ENCODE measurements around the gene VTI1A. TPM values are rescaled to one million over a fixed set of nuclear protein-coding genes. Genes with fewer than 3 reads are reported as not detected.

VTI1A gene
- total and polyA plus RNA-seq, 9 donors: 7.8 to 48.2 (median 20.0) TPM

DNA sequence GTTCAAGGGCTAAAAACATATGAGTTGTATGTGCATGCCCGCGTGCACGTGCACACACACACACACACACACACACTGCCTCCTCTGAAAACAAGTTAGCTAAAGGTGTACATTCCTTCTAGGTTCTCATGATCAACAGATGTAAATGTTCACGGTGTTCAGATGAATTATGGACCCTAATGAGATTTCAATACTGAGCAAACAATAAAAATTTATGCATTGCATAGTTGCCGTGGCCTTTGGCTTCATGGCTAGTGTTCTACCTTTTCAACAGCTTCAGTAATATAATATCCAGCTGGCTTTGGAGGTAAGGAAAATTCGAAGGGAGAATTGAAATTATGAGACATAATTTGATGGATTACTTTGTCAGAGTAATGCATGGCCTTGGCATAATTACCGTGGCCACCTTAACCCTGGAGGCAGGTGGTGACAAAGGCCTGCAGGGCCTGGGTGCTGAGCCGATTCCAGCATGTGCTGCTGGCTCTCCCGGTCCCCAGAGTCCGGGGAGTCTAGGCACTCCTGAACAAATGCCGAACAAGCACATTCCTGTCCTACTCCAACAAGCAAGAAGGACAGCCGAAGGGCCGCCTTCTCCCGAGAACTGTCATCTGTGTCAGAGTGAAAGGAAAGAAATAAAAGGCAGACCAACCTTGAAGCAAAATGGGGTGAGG is 336.5 kb downstream of the VTI1A start:
- no peak overlapping the region for H3K27ac ChIP-seq
- H3K36me3 ChIP-seq: no peaks in the 10 kb centered on the region
- intact Hi-C loops (cut with DNase I): no loop called here
- H3K4me1 ChIP-seq (ENCODE audit: insufficient read depth): no peaks in the 10 kb centered on the region
- no peak for TF ChIP-seq POLR2A (IDR thresholded peaks at IDR 0.05)
- TF ChIP-seq EP300 (IDR thresholded peaks at IDR 0.05): no peak
- no peak for TF ChIP-seq CTCF (IDR thresholded peaks at IDR 0.05)
- H3K4me3 ChIP-seq: no peak overlapping the region
- 67 to 74% (median 72%) methylated on average over 14 of the region's 14 CpGs for WGBS, 3 donors
- DNase-seq: no peak
- H3K9me3 ChIP-seq: no peaks in the 10 kb centered on the region
- no peaks in the 10 kb centered on the region for H3K27me3 ChIP-seq

DNA sequence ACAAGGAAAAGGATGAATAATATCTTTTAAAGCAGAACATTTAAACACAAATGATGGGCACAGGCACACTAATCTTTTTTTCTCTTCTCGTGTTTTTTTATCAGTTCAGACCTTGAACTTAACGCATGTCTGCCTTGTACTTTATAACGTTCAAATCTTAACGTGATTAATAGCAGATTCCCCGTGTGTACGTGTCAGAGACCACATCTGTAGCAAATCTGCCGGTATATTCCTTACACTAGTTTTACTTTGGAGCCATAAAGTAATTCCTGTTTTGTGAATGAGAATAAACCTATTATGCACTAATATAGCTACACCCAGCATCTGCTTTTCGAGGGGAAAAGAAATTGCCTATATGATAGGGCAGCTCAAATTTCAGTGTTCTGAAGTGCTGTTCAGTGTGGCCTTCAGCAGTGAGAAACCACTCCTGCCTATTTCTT is 337.0 kb downstream of the VTI1A start:
- Histone ChIP-seq H3K36me3 (no peaks in the 10 kb centered on the region), H3K27me3 (no peaks in the 10 kb centered on the region), H3K4me1 (ENCODE audit: insufficient read depth) (no peaks in the 10 kb centered on the region), H3K4me3 (no peak overlapping the region), H3K27ac (no peak overlapping the region), H3K9me3 (no peaks in the 10 kb centered on the region)
- TF ChIP-seq POLR2A (IDR thresholded peaks at IDR 0.05): no peak
- TF ChIP-seq CTCF (IDR thresholded peaks at IDR 0.05): no peak
- TF ChIP-seq EP300 (IDR thresholded peaks at IDR 0.05): no peak
- no peak for DNase-seq
- intact Hi-C loops (cut with DNase I): no loop called here
- WGBS, 3 donors: 33 to 49% (median 34%) methylated on average over 8 of the region's 8 CpGs

DNA sequence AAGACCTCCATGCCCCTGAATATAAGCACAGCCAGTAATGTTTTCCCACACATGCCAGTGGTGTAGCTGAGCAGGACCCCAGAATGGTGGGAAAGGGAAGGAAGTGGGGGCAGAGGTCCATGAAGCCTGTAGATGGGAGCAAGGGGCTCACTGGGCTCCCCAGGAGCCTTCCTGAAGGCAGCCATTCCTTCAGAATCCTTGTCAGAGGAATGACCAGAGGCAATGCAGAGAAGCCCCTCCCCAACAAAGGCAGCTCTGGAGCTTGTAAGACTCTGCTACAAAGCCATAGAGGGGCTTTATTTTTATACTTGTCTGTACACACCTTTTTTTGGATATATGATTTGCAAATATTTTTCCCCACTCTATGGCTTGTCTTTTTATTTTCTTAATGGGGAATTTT is 338.1 kb downstream of the VTI1A start:
- intact Hi-C loops (cut with DNase I): no loop called here
- Histone ChIP-seq H3K4me1 (ENCODE audit: insufficient read depth) (no peaks in the 10 kb centered on the region), H3K27me3 (no peaks in the 10 kb centered on the region), H3K27ac (no peak overlapping the region), H3K9me3 (no peaks in the 10 kb centered on the region), H3K36me3 (no peaks in the 10 kb centered on the region), H3K4me3 (no peak overlapping the region)
- TF ChIP-seq POLR2A (IDR thresholded peaks at IDR 0.05) (no peak), EP300 (IDR thresholded peaks at IDR 0.05) (no peak), CTCF (IDR thresholded peaks at IDR 0.05) (no peak)
- DNase-seq: no peak

DNA sequence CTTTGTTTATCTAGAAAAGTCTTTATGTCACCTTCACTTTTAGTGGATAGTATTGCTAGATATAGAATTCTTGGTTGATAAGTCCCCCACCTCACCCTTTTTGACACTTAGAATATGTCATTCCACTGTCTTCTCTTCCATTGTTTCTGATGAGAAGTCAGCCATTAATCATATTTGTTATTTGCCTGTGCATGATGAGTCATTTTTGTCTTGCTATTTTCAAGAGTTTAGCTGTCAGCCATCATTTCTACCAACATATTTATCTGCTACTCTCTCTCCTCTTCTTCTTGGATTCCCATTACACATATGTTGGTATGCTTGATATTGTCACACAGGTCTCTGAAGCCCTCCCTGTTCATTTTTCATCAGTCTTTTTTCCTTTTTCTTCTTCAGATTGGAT is 342.2 kb downstream of the VTI1A start:
- no peaks in the 10 kb centered on the region for H3K9me3 ChIP-seq
- no peaks in the 10 kb centered on the region for H3K36me3 ChIP-seq
- no peak overlapping the region for H3K27ac ChIP-seq
- TF ChIP-seq EP300 (IDR thresholded peaks at IDR 0.05): no peak
- no peak for TF ChIP-seq CTCF (IDR thresholded peaks at IDR 0.05)
- no peak for TF ChIP-seq POLR2A (IDR thresholded peaks at IDR 0.05)
- intact Hi-C loops (cut with DNase I): no loop called here
- no peak overlapping the region for H3K4me3 ChIP-seq
- peaks cover 2% of the 10 kb centered on the region for H3K4me1 ChIP-seq (ENCODE audit: insufficient read depth)
- DNase-seq: no peak
- H3K27me3 ChIP-seq: no peaks in the 10 kb centered on the region

Data from ovary (tissue), 9 donors.